HepG2 (cell line): ENCODE data around the gene PPP4C.

Source experiments
- ATF3 ChIP-seq: sonication (generic); formaldehyde crosslinking; IDR thresholded peaks from 2 replicates; pipeline ENCODE4 v1.4.0; 2020; ENCODE audit warnings: missing genetic modification reagents
- CBFB ChIP-seq: sonication (generic); formaldehyde crosslinking; IDR thresholded peaks from 2 replicates; pipeline ENCODE4 v1.4.0; 2020; ENCODE audit warnings: missing genetic modification reagents
- CTCF ChIP-seq: sonication (generic); formaldehyde crosslinking; IDR thresholded peaks from 2 replicates; pipeline ENCODE4 v1.5.0; 2020; ENCODE audit warnings: mild to moderate bottlenecking, missing genetic modification reagents, moderate library complexity
- MAFF ChIP-seq: IDR thresholded peaks from 2 replicates; pipeline ENCODE4 v1.6.1; 2011; ENCODE audit warnings: low read depth, low read length, improper control_type of control experiment
- MXI1 ChIP-seq: IDR thresholded peaks from 3 replicates; pipeline ENCODE4 v1.6.1; 2012; ENCODE audit warnings: low read depth, low read length, inconsistent platforms, borderline replicate concordance
- NCOA1 ChIP-seq: sonication (generic); formaldehyde crosslinking; IDR thresholded peaks from 2 replicates; pipeline ENCODE4 v1.9.0; 2021; ENCODE audit warnings: missing genetic modification reagents
- NR2F2 ChIP-seq: IDR thresholded peaks from 2 replicates; pipeline ENCODE4 v1.6.1; 2012; ENCODE audit warnings: low read depth, inconsistent platforms, borderline replicate concordance
- SMARCC2 ChIP-seq: fragments of 450-650 bp; IDR thresholded peaks from 2 replicates; pipeline ENCODE4 v1.6.1; 2017; ENCODE audit warnings: antibody characterized with exemption, mild to moderate bottlenecking
- ZNF274 ChIP-seq: sonication (generic); formaldehyde crosslinking; IDR thresholded peaks from 2 replicates; pipeline ENCODE4 v1.5.1; 2020; ENCODE audit warnings: mild to moderate bottlenecking, missing genetic modification reagents

- TF ChIP-seq CTCF (CRISPR knock-in tag) (no peak; the same call in 1 of the 2 replicates), NR2F2 (no peak; the same call in 1 of the 2 replicates), NCOA1 (CRISPR knock-in tag) (peak; percentile 93), SMARCC2 (no peak), MXI1 (peak; percentile 97), MAFF (no peak), ZNF274 (peak; percentile 98), CBFB (CRISPR knock-in tag) (peak; percentile 91), ATF3 (CRISPR knock-in tag) (peak; percentile 78)
Measured at GRCh38 chr16:30052671-30053372, 23.0 kb upstream of the PPP4C start.
